Endothelial cell of hepatic sinusoid (primary cell): Measurements from ENCODE around the gene ZBTB20.

Experiments
- in situ Hi-C: cut with HindIII; loops from 2 replicates; pipeline ENCODE4 v1.10.0; 2017; ENCODE audit warnings: low sequenced_read_pairs

Gene ZBTB20

DNA sequence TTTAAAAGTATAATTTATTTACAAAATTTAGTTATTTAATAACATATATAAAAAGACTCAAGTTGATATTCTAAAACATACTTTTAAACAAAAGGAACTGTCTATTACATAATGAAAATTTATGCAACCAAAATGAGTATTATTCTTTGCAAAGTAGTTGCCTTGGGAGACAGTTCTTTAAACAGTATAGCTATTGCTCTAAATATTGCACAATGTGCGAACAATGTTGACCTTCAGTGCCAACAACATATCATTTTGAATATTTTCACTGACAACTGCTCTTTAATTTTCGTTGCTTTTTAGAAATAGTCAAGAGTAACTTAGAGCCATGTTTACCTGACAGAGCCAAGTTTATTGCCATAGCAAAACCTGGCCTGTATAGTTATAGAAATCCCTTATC lies 124.9 kb downstream of the ZBTB20 start:
- in situ Hi-C loops: no loop called here

DNA sequence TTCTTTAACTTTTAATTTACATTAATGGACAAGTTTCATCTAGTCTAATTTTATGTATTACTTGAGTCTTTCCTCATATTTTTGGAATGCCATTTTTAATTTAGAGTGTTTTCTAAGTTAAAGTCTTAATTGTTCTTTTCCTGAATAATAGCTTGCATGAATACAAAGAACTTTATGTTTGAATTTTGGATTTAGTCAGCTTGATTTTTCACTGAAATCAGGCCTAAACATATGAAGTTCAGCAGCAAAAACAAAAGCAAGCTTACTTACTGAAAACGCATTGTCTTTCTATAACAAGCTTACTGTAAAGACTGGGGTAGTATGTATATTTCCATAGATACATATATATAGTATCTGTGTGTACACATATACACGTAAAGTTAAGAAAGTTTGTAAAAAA lies 126.0 kb downstream of the ZBTB20 start:
- in situ Hi-C loops: no loop called here

DNA sequence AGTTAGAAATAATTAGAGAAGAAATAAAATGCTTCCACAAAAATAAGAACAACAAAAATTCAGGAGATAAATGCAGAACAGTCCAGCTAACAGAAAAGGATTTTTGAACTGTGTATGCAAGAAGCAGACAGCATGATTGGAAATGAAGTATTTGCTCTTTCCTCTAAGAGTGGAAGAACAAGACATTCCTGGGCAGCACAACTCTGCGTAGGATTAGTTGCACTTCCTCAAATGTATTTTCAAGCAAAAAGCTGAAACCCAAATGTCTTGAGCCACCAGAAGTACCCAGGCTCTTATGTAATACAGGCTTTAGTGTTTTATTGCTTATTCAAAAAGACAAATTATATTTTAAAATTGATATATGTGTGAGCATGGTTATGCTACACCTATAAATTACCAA lies 127.2 kb downstream of the ZBTB20 start:
- in situ Hi-C loops: no loop called here

GRCh38 chr3:115018694-115019093 lies 128.4 kb downstream of the ZBTB20 start:
- in situ Hi-C loops: no loop called here

DNA sequence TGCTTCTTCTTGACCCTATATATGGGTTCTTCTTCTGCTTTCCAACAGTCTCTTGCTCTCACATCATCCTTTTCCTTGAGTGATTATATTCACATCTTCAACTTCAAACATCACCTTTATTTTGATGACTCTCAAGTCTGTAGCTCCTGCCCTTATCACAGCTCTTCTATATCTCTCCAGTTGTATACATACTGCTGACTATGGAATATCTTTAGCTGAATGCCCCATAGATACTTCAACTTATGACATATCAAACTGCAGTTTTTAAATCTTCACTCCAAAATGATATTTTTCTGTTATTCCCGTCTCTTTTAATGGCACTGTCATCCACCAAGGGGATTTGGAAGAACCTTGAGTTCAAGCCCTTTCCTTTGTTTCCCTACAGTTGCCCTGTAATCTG lies 139.1 kb downstream of the ZBTB20 start:
- in situ Hi-C loops: no loop called here

- in situ Hi-C loops: no loop called here
Measured at GRCh38 chr3:115004201-115005140, 142.6 kb downstream of the ZBTB20 start.

GRCh38 chr3:114998971-114999579 lies 148.0 kb downstream of the ZBTB20 start:
- in situ Hi-C loops: no loop called here

- in situ Hi-C loops: no loop called here
Measured at GRCh38 chr3:114994554-114995341, 152.3 kb downstream of the ZBTB20 start.

DNA sequence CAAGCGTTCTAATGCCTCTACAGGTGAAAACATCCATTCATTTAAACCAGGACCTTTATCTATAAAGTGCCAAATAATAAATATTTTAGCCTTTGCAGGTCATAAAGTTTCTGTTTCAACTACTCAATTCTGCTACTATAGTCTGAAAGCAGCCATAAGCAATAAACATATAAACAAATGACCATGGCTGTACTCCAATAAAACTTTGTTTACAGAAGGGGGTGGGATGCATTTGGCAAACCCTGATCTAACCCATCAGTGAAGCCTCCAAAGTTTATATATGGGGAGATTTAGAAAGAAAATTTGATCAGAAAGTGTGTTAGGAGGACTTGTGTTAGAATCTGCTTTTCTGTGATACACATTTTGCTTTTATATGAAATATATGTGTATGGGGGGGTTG lies 161.3 kb downstream of the ZBTB20 start:
- in situ Hi-C loops: no loop called here

GRCh38 chr3:114983248-114983647 lies 163.8 kb downstream of the ZBTB20 start:
- in situ Hi-C loops: no loop called here

- in situ Hi-C loops: no loop called here
Measured at GRCh38 chr3:114974387-114974786, 172.7 kb downstream of the ZBTB20 start.

- in situ Hi-C loops: no loop called here
Measured at GRCh38 chr3:114973536-114973935, 173.6 kb downstream of the ZBTB20 start.

DNA sequence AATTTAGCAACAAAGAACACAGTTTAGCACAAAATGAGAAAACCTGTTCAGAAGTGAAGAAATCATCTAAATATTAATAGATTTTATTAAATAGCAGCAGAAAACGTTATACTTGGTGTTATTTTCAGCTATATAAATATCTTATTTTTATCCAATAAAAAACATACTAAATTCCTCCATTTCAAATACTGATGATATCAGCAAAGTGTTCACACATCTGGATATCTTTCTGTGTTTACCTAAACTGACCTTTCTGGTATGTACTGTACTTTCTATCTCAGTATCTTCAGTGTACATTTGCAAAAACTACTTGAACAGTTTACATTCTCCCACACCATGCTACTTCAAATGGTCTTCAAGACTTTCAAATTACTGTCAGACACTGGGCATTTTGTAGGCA lies 179.9 kb downstream of the ZBTB20 start:
- in situ Hi-C loops: no loop called here

DNA sequence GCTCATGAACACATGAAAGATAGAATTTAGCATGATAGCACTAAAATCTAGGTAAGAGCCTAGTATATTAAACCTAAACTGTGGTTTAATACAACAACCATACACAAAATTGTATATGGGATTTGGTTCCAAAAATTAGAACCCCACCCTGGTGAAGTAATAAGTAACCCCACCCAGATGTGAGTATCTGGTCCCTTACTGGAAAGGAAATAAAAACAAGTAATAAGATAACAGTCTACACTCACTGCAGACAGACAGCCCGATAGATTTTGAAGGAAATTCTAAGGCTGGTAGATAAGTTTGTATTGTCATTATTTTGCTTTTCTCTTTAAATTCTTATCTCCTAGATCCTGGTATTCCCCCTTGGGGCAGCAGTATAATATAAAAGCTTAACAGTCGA lies 184.9 kb downstream of the ZBTB20 start:
- in situ Hi-C loops: no loop called here

DNA sequence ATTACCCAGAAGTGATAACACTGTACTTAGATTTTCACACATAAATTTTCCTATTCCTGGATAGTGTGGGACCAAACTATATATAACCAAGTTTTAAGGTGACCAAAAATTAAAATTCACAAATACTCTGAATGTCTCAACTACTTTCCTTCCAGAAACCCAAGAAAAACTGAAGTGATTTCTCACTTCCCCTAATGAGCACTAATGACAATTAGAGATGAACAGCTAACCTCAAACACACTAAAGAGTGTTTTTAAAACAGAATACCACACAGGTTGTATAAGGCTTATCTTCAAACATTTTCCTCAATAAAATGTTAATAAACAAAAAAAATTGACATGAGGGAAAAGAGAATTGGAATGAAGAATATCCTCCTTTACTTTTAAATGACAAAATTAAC lies 188.2 kb downstream of the ZBTB20 start:
- in situ Hi-C loops: no loop called here

GRCh38 chr3:114953800-114954199 lies 193.3 kb downstream of the ZBTB20 start:
- in situ Hi-C loops: no loop called here

GRCh38 chr3:114953215-114953799 lies 193.8 kb downstream of the ZBTB20 start:
- in situ Hi-C loops: no loop called here

- in situ Hi-C loops: no loop called here
Measured at GRCh38 chr3:114942773-114943172, 204.3 kb downstream of the ZBTB20 start.

- in situ Hi-C loops: no loop called here
Measured at GRCh38 chr3:114941626-114942309, 205.3 kb downstream of the ZBTB20 start.

- in situ Hi-C loops: no loop called here
Measured at GRCh38 chr3:114939920-114940319, 207.2 kb downstream of the ZBTB20 start.

GRCh38 chr3:114933407-114933806 lies 213.7 kb downstream of the ZBTB20 start:
- in situ Hi-C loops: no loop called here
